OCI-LY7 (cell line): Measurements from ENCODE around the gene S100A9.
"Not testable (repeated sequence)": the region's sequence is repeated elsewhere in the genome, so short reads cannot be mapped to it uniquely, and the experiment has no call there.

Source experiments
- EZH2phosphoT487 ChIP-seq: fragments of 200-600 bp; sonication (generic); IDR thresholded peaks from 2 replicates; pipeline ENCODE4 v1.6.1; 2018; ENCODE audit warnings: low read depth, borderline replicate concordance, mild to moderate bottlenecking, mixed run types, antibody characterized with exemption, low read length, moderate library complexity, mixed read lengths
- TF ChIP-seq, protein P1 (sequence below): fragments of 200-600 bp; sonication (generic); conservative IDR thresholded peaks from 2 replicates; pipeline ENCODE4 v1.5.1; 2014; ENCODE audit warnings: mild to moderate bottlenecking, antibody characterized with exemption, low read length, moderate library complexity, mixed read lengths

DNA sequence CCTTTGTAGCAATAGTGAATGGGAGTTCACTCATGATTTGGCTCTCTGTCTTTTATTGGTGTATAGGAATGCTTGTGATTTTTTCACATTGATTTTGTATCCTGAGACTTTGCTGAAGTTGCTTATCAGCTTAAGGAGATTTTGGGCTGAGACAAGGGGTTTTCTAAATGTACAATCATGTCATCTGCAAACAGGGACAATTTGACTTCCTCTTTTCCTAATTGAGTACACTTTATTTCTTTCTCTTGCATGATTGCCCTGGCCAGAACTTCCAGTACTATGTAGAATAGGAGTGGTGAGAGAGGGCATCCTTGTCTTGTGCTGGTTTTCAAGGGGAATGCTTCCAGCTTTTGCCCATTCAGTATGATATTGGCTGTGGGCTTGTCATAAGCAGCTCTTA lies 41.6 kb upstream of the S100A9 start:
- TF ChIP-seq, protein P1, sequence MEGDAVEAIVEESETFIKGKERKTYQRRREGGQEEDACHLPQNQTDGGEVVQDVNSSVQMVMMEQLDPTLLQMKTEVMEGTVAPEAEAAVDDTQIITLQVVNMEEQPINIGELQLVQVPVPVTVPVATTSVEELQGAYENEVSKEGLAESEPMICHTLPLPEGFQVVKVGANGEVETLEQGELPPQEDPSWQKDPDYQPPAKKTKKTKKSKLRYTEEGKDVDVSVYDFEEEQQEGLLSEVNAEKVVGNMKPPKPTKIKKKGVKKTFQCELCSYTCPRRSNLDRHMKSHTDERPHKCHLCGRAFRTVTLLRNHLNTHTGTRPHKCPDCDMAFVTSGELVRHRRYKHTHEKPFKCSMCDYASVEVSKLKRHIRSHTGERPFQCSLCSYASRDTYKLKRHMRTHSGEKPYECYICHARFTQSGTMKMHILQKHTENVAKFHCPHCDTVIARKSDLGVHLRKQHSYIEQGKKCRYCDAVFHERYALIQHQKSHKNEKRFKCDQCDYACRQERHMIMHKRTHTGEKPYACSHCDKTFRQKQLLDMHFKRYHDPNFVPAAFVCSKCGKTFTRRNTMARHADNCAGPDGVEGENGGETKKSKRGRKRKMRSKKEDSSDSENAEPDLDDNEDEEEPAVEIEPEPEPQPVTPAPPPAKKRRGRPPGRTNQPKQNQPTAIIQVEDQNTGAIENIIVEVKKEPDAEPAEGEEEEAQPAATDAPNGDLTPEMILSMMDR: not testable (repeated sequence)
- not testable (repeated sequence) for TF ChIP-seq EZH2phosphoT487
